Hepatocyte (in vitro differentiated cells): ENCODE measurements around the gene AP2A1. TPM values are rescaled to one million over a fixed set of nuclear protein-coding genes. Genes with fewer than 3 reads are reported as not detected.

Experiments used
- DNase-seq: peaks from one replicate; pipeline ENCODE4 v3.0.0-alpha.2; 2016; ENCODE audit warnings: low spot score
- H2AFZ ChIP-seq: fragments of 200-600 bp; sonication (generic); 2 replicates; pipeline ENCODE4 v1.6.0; 2016; ENCODE audit warnings: antibody characterized with exemption, mild to moderate bottlenecking
- H3K27ac ChIP-seq: fragments of 200-600 bp; sonication (generic); 2 replicates; pipeline ENCODE4 v1.5.1; 2016; ENCODE audit warnings: mild to moderate bottlenecking
- H3K27me3 ChIP-seq: fragments of 200-600 bp; sonication (generic); 2 replicates; pipeline ENCODE4 v1.6.1; 2016
- H3K36me3 ChIP-seq: fragments of 200-600 bp; sonication (generic); replicated peaks from 2 replicates; pipeline ENCODE4 v1.5.1; 2016; ENCODE audit warnings: low read depth; ENCODE audit not compliant: insufficient read depth
- H3K4me1 ChIP-seq: fragments of 200-600 bp; sonication (generic); 2 replicates; pipeline ENCODE4 v1.5.1; 2016; ENCODE audit warnings: mild to moderate bottlenecking, moderate library complexity; ENCODE audit not compliant: insufficient read depth
- H3K4me2 ChIP-seq: fragments of 200-600 bp; sonication (generic); 2 replicates; pipeline ENCODE4 v1.6.0; 2016
- H3K4me3 ChIP-seq: fragments of 200-600 bp; sonication (generic); 2 replicates; pipeline ENCODE4 v1.5.1; 2016; ENCODE audit warnings: mild to moderate bottlenecking
- H3K79me2 ChIP-seq: fragments of 200-600 bp; sonication (generic); 2 replicates; pipeline ENCODE4 v1.6.0; 2017; ENCODE audit warnings: mild to moderate bottlenecking
- H3K9me2 ChIP-seq: fragments of 200-600 bp; sonication (generic); replicated peaks from 2 replicates; pipeline ENCODE4 v1.6.0; 2017; ENCODE audit warnings: mild to moderate bottlenecking; ENCODE audit not compliant: insufficient read depth
- H3K9me3 ChIP-seq: fragments of 200-600 bp; sonication (generic); 2 replicates; pipeline ENCODE4 v1.5.1; 2016; ENCODE audit warnings: low read depth, mild to moderate bottlenecking
- H4K20me1 ChIP-seq: fragments of 200-600 bp; sonication (generic); 2 replicates; pipeline ENCODE4 v1.6.0; 2016; ENCODE audit warnings: mild to moderate bottlenecking; ENCODE audit not compliant: insufficient read depth, poor library complexity, severe bottlenecking
- EZH2 ChIP-seq: fragments of 200-600 bp; sonication (generic); IDR thresholded peaks from 2 replicates; pipeline ENCODE4 v1.6.1; 2016; ENCODE audit warnings: antibody characterized with exemption, mild to moderate bottlenecking, borderline replicate concordance
- EZH2phosphoT487 ChIP-seq: fragments of 200-600 bp; sonication (generic); IDR thresholded peaks from one replicate; pipeline ENCODE4 v1.6.1; 2018; ENCODE audit warnings: antibody characterized with exemption, mild to moderate bottlenecking, low read depth, moderate library complexity; ENCODE audit not compliant: unreplicated experiment, severe bottlenecking
- WGBS: methylation state at CpG from one replicate; pipeline ENCODE4 v1.1.6; 2016; ENCODE audit warnings: low lambda C conversion rate; ENCODE audit errors: missing lambda C conversion rate; 5-methylcytosine and 5-hydroxymethylcytosine counted together
- polyA plus RNA-seq: library from polyadenylated mRNA; unstranded; fragments of >200 nt; fragmentation: Nextera tagmentation; extraction: Ambion mirVana; gene quantifications from 2 replicates; pipeline ENCODE4 v1.2.1, GENCODE V29; 2016
- total RNA-seq: library from RNA; depleted of rRNA; stranded (reverse); fragments of >200 nt; gene quantifications from 2 replicates; pipeline ENCODE4 v1.2.3, GENCODE V29; 2014
- TF ChIP-seq, protein P1 (sequence below): fragments of 200-600 bp; sonication (generic); IDR thresholded peaks from 2 replicates; pipeline ENCODE4 v1.5.1; 2016; ENCODE audit warnings: antibody characterized with exemption, mild to moderate bottlenecking; ENCODE audit not compliant: poor library complexity

AP2A1 gene
- total and polyA plus RNA-seq, 2 experiments from 2014 or later, result 62.1 to 64.8 TPM

GRCh38 chr19:49799271-49799797 lies 32.5 kb downstream of the AP2A1 start:
- Histone ChIP-seq H4K20me1 (no peaks in the 10 kb centered on the region), H3K9me3 (no peaks in the 10 kb centered on the region), H2AFZ (no peak overlapping the region), H3K9me2 (no peaks in the 10 kb centered on the region), H3K4me1 (no peaks in the 10 kb centered on the region), H3K4me2 (no peak overlapping the region), H3K79me2 (no peaks in the 10 kb centered on the region), H3K27me3 (no peaks in the 10 kb centered on the region), H3K36me3 (no peaks in the 10 kb centered on the region), H3K27ac (no peak overlapping the region), H3K4me3 (no peak overlapping the region)
- 96% methylated on average over 28 of the region's 28 CpGs for WGBS
- TF ChIP-seq EZH2phosphoT487, result no peak
- TF ChIP-seq EZH2, result no peak
- TF ChIP-seq, protein P1, sequence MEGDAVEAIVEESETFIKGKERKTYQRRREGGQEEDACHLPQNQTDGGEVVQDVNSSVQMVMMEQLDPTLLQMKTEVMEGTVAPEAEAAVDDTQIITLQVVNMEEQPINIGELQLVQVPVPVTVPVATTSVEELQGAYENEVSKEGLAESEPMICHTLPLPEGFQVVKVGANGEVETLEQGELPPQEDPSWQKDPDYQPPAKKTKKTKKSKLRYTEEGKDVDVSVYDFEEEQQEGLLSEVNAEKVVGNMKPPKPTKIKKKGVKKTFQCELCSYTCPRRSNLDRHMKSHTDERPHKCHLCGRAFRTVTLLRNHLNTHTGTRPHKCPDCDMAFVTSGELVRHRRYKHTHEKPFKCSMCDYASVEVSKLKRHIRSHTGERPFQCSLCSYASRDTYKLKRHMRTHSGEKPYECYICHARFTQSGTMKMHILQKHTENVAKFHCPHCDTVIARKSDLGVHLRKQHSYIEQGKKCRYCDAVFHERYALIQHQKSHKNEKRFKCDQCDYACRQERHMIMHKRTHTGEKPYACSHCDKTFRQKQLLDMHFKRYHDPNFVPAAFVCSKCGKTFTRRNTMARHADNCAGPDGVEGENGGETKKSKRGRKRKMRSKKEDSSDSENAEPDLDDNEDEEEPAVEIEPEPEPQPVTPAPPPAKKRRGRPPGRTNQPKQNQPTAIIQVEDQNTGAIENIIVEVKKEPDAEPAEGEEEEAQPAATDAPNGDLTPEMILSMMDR, result no peak
- no peak for DNase-seq

DNA sequence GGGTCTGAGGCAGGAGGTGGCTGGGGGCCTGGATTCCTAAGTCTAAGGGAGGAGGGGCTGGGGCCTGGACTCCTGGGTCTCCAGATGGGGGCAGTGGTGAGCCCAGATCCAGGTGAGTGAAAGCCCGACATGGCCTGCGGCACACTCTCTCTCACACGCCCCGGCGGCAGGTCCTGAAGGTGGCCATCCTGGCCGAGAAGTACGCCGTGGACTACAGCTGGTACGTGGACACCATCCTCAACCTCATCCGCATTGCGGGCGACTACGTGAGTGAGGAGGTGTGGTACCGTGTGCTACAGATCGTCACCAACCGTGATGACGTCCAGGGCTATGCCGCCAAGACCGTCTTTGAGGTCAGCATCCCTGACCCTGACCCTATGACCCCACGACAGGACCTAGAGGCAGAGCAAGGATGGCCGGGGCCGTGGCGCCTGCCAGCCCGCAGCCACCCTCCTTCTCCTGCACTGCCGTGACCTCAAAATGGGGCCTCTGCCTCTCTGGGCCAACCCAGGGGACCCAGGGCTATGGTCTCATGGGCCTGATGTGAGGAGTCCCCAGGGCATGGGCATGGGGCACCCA lies 33.1 kb downstream of the AP2A1 start:
- no peak for DNase-seq
- TF ChIP-seq EZH2 (no peak), EZH2phosphoT487 (no peak)
- TF ChIP-seq, protein P1, result no peak
- WGBS, result 97% methylated on average over 25 of the region's 25 CpGs

DNA sequence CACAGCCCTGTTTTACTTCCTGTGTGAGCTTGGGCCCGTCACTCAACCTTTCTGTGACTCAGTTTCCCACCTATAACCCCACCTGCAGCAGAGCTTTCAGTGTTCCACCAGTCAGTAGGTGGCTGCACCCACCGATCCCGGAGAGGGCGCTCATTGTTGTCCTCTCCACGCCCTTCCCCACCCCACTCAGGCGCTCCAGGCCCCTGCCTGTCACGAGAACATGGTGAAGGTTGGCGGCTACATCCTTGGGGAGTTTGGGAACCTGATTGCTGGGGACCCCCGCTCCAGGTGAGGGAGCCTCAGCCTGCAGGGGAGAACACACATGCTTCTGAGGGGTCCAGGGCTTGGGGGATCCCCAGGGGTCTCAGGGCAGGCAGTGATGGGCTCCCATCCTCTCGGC lies 34.0 kb downstream of the AP2A1 start:
- Histone ChIP-seq H3K36me3 (no peaks in the 10 kb centered on the region), H3K4me2 (no peak overlapping the region), H3K27me3 (no peaks in the 10 kb centered on the region), H3K4me3 (no peak overlapping the region), H3K79me2 (no peaks in the 10 kb centered on the region), H2AFZ (no peak overlapping the region), H3K4me1 (no peaks in the 10 kb centered on the region), H3K27ac (no peak overlapping the region), H3K9me2 (no peaks in the 10 kb centered on the region), H3K9me3 (no peaks in the 10 kb centered on the region), H4K20me1 (no peaks in the 10 kb centered on the region)
- TF ChIP-seq EZH2phosphoT487 (no peak), EZH2 (no peak)
- TF ChIP-seq, protein P1, result no peak
- 96% methylated on average over 10 of the region's 10 CpGs for WGBS
- DNase-seq, result no peak

More for the DNA sequence above, 33.1 kb downstream of the AP2A1 start:
- H3K36me3 ChIP-seq, result no peaks in the 10 kb centered on the region
- H2AFZ ChIP-seq, result no peak overlapping the region
- no peaks in the 10 kb centered on the region for H3K4me1 ChIP-seq
- no peak overlapping the region for H3K4me2 ChIP-seq
- no peak overlapping the region for H3K4me3 ChIP-seq
- H3K9me2 ChIP-seq, result no peaks in the 10 kb centered on the region
- no peaks in the 10 kb centered on the region for H3K9me3 ChIP-seq
- no peaks in the 10 kb centered on the region for H3K79me2 ChIP-seq
- H3K27ac ChIP-seq, result no peak overlapping the region
- H3K27me3 ChIP-seq, result no peaks in the 10 kb centered on the region
- no peaks in the 10 kb centered on the region for H4K20me1 ChIP-seq
